ENCODE measurements around the gene NEK10.

Gene NEK10

GRCh38 chr3:27060336-27060735 is 308.8 kb downstream of the NEK10 start:
- no peak for DNase-seq (ENCODE audit: low read depth)
